ENCODE data around the gene ADAM33.

GRCh38 chr20:3672547-3673171 lies 9.2 kb downstream of the ADAM33 start:
- no peak for TF ChIP-seq CTCF (IDR thresholded peaks at IDR 0.05)
- no peak for TF ChIP-seq EZH2 (IDR thresholded peaks at IDR 0.05; ENCODE audit: borderline replicate concordance, insufficient read depth, low read depth, low read length, poor library complexity, severe bottlenecking)

All from B cell (primary cell).